GM19035 (cell line): ENCODE results near the gene TEAD4.

Experiments used
- ATAC-seq: cut with Tn5 transposase; IDR thresholded peaks from one replicate; pipeline ENCODE4 v1.9.1; 2021; ENCODE audit not compliant: unreplicated experiment

The TEAD4 gene

DNA sequence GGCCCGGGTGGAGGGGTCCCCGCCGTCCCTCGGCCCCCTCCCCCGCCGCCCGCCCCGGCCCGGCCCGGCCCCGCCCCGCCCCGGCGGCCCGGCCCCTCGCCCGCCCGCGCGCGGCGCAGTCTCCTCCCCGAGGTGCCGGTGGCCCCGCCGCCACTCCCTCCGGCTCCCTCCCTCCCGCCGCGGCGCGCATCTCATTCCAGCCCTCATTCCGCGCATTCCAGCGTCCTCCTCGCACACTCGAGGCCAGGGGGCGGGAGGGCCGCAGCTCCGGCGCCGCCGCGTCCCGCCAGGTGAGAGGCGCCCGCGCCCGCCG is at the start of gene TEAD4:
Gene TEAD4, plus strand, starts transcription at position 206 of the 313 bp plus-strand sequence.
- no peak for ATAC-seq

DNA sequence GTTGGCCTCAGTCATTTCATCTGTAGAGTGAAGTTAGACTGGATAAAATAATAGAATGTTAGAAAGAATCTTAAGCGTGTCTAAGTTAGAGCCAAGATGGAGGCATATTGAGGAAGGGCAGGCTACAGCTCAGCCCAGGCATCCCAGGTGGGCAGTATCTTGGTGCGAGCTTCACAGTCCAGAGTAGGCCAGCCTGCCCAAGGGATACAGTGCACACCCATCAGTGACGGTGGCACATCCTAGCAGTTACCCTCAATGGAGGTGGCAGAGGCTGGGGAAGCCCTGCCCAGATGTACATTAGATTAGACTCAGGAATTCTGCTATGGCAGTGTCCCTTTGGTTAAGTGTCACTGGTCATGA is 47.0 kb upstream of the TEAD4 start:
- no peak for ATAC-seq

DNA sequence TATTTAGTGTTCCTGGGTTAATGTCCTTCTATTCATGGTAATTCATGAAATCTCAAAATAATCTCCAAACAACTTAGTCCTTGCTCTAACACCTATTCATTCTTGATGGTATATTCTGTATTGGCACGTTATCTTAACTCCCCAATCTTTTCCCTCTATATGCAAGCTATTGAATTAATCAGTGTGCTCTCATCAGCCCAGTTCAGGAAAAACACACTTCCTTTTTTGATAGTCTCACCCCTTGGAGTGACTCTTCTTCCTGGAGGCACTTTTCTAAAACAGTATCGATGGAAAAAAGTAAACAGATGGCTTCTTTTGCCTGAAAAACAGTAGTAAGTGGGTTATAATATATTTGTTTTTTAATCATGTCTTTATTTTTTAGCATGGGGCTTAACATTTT is 39.9 kb upstream of the TEAD4 start:
- ATAC-seq = no peak

DNA sequence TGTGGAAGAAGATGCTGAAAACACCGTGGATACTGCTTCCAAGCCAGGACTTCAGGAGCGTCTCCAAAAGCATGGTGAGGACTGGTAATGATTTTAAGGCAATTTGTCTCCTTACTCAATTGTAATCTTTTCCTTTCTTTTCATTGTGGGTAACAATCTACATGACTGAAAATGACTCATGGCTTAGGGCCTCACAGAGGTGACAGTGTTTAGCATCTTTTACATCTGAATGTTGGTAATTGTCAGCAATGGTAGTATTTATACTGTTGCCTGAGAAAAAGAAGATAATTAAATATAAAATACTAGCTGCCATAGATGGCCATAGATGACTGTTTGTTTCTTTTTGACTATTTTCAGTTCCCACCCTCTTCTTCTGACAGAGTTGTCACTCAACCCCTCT is 36.9 kb upstream of the TEAD4 start:
- ATAC-seq = no peak

DNA sequence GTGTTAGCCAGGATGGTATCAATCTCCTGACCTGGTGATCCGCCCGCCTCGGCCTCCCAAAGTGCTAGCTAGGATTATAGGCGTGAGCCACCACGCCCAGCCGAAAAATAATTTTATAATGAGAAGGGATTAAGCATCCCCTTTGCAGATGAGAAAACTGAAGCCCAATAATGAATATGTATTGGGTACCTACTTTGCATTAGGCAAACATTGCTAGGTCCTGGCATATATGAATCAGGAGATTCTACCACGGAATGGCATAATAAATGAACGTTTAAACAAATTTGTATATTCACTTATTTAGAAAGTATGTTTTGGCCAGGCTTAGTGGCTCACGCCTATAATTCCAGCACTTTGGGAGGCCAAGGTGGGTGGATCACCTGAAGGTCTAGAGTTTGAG is 36.1 kb upstream of the TEAD4 start:
- no peak for ATAC-seq

DNA sequence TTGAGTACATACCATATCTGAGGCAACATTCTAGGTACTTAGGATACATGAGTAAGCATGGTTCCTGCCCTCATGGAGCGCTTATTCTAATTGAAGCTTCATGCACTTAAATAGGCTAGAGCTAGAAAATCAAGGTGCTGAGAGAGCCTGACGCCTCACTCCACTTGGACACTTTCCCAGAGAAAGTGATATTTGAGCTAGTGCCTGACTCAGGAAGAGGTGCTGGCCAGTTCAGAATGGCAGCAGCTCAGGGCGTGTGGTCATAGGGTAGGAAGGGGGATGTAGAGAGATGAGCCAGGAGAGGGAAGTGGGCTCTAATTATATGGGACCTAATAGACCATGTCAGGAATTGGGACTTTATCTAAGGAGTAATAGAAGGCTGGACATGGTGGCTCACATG is 35.2 kb upstream of the TEAD4 start:
- ATAC-seq = no peak

DNA sequence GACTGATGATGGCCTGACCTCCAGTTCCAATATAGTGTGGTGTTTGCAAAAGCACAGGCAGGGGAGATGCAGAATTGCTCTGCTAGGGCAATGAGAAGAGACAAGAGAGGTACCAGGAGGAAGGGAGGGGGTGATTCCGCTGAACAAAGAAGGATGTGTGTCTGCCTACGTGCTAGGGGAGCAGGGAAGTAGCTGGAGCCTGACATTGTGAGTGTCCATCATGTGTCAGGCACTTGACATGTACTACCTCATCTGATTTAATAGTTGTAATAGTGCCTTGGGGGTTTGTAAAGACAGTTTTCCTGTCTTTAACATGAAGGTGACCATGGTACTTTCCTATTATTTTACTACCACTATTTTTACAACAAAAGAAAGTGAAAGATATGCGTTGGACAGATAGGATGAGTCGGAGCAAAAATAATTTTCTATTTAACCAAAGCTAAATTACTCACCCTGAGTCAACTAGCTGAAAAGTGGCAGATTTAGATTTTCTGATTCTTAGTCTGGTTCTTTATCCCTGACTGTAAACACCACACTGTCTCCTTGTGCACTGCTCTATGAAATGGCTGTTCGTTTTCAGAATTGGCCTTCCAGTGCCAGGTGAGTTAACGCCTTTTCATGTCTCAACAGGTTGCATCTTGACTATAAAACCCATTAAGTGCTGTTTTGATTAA is 33.7 kb upstream of the TEAD4 start:
- no peak for ATAC-seq

DNA sequence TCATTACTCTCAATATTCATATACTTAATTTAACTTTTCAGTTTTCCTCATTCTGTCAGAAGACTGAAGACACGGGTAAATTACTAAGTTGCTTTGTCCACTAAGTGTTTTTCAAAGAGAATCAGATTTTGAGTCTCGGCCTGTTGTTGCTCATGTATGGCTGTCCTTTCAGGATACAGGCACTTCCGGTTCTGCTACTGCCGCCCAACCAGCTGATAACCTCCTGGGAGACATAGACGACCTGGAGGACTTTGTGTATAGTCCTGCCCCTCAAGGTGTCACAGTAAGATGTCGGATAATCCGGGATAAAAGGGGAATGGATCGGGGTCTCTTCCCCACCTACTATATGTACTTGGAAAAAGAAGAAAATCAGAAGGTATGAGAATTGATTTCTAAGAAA is 28.3 kb upstream of the TEAD4 start:
- ATAC-seq = no peak

DNA sequence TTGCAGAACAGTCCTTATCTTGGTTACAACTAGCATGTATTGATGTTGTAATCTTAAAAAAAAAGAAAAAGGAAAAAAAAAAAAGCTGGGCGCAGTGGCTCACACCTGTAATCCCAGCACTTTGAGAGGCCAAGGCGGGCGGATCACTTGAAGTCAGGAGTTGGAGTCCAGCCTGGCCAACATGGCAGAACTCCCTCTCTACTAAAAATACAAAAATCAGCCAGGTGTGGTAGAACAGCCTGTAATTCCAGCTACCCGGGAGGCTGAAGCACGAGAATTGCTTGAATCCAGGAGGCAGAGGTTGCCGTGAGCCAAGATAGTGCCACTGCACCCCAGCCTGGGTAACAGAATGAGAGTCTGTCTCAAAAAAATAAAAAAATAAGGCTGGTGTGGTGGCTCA is 25.6 kb upstream of the TEAD4 start:
- ATAC-seq = no peak

DNA sequence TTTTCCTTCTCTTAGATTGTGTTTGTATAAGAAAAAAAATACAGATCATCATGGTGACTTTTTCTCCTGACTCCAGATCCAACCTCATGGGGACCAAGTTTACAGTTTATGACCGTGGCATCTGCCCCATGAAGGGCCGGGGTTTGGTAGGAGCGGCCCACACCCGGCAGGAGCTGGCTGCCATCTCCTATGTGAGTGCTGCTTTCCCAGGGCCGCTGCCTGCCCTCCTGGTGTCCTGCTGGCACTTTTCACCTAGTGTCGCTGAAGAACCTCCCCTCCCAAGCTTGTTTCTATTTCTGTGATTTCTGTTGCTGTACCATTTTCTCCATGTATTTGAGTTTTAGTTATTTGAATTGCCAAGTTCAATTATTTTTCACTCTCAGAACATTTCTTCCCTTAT is 24.8 kb upstream of the TEAD4 start:
- no peak for ATAC-seq

DNA sequence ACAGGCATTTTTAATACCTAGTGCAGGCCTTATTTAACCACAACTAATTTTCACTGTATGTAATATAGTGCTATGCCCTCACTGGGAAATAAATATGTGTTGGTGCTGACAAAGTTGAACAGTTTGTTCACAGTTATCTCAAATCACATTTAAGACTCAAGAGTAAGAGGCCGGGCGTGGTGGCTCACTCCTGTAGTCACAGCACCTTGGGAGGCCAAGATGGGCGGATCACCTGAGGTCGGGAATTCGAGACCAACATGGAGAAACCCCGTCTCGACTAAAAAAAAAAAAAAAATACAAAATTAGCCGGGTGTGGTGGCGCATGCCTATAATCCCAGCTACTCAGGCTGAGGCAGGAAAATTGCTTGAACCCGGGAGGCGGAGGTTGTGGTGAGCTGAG is 22.9 kb upstream of the TEAD4 start:
- ATAC-seq = no peak

DNA sequence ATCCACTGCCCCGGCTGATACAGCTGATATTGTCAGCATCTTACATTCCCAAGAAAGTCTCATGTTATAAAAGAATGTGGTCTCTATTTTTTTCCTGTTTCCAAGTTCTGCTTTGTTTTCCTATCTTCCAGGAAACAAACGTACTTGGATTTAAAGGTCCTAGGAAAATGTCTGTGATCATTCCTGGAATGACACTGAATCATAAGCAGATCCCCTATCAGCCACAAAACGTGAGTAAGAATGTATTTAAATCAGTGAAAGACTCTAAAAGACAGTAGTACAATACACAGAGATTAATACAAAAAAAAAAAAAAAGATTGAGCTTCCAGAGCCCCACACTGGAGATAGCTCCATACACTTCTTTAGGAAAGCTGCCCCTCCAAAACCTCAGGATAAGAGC is 21.7 kb upstream of the TEAD4 start:
- ATAC-seq = no peak

DNA sequence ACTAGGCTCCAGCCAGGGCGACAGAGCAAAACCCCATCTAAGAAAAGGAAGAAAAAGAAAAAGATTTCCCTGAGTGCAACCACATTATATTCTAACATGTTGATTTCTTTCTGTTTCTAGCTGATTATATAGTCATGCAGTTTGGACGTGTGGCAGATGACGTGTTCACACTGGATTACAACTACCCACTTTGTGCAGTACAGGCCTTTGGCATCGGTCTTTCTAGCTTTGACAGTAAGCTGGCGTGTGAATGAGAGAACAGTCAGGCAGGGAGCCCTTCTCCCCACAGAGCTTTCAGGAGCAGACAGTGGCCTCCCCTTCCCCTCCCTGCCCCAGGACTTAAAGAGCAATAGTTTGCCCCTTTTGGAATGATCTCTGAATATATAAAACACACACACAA is 20.0 kb upstream of the TEAD4 start:
- no peak for ATAC-seq

DNA sequence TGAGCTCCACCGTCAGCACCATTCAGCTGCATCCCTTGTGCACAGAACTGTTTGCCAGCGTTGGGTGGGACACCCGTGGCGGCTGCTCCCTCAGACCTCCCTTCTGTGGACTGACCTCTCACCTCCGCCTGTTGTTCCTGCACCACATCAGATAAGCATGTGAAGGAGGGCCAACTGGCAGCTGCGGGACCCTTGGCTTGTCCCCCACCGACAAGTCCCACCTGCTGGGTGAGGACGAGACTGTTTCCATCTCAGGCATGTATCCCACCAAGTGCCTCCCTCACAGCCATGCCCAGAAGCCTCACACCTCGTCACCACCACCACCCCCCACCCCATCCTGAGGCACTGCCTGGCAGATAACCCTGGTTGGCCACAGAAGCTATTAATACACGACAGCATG is 18.6 kb upstream of the TEAD4 start:
- ATAC-seq = no peak

DNA sequence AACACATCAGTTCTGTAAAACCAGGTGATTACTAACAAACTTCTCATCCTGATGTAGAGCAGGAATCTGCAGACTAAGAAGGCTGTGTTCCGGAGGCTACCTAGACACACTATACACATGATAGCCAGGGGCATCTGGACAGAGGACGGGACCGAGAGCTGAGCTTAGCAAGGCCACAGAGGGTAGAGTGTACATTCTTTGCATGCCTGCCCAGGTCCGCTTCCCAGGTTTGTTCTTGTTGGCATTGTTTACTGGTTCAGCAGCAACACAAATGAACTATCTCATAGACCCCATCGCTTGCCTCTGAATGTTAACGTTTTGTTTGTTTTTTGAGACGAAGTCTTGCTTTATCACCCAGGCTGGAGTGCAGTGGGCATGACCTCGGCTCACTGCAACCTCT is 17.7 kb upstream of the TEAD4 start:
- ATAC-seq = no peak

DNA sequence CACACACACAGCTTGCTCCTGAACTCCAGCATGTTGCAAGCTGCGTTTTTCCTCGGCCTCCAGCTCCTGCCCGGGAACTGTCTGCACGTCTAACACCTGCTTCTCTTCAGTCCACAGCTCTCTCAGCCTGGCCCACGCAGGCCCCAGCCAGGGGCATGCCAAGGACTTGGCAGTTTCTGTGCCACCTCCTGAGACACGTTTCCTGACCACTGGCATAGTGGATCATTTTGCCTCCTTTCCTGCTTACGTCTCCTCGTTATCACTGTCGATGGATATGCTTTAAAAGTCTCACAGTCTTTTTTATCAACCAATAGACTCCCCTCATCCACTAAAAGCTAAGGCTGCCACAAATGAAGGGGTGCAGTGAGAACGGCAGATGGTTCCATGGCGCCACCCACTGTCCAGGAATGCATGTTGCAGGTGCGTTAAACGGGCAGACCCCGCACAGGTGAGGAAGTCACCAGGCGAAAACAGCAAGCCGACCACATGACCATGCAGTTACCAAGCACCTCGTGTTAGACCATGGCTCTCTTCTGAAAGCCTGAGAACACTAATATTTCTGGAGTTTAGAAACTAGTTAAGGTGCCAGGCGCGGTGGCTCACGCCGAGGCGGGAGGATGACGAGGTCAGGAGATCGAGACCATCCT is 14.7 kb upstream of the TEAD4 start:
- ATAC-seq = no peak

DNA sequence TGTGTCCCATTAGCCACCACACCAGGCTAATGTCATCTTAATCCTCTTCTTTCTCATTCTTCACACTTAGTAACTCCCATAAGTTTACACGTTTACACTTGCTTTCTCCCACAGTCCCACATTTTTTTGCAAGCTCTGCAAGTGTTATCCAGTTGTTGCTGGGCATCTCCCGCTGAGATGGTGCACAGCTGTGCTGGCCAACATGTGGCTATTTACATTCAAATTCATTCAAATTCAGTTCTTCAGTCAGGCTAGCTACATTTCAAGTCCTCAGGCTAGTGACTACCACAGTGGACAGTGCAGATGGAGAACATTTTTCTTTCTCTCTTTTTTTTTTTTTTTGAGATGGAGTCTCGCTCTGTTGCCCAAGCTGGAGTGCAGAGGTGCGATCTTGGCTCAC is 9.8 kb upstream of the TEAD4 start:
- no peak for ATAC-seq

DNA sequence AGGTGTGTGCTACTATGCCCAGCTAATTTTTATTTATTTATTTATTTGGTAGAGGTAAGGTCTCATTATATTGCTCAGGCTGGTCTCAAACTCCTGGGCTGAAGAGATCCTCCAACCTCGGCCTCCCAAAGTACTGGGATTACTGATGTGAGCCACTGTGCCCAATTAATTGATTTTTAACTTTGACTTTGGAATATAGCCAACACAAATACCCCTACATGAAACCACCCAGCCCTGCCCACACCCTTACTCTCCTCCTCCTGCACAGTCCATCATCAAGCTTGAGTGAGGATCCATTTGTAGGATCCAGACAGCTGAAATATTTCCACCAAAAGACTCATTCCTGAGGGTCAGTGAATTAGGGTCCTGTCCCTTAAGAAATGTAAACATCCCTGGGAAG is 3.3 kb upstream of the TEAD4 start:
- ATAC-seq = no peak

DNA sequence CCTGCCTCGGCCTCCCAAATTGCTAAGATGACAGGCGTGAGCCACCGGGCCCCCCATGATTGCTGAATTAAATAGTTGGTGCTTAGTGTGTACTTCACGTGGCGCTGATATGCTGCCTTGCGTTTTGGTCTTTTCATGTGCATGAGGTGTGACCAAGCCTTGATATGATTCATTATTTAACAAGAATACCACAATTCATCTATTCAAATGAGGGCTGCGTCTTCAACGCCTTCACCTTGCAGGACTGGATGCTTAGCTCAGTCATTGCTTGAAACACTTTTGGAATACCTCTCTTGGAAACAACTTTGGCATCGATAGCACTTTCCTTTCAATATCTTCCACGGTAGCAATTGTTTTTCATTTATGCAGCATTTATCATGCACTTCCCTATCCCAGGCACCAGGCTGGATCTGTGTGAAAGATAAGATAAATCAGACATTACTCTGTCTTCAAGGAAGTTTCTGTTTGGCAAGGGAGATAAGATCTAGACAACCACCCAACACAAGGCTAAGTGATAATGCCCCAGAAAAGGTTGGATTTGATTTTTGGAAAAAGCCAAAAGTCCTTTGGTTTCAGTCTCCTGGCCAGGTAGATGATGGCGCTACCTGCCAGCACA is 1.3 kb upstream of the TEAD4 start:
- ATAC-seq = no peak

DNA sequence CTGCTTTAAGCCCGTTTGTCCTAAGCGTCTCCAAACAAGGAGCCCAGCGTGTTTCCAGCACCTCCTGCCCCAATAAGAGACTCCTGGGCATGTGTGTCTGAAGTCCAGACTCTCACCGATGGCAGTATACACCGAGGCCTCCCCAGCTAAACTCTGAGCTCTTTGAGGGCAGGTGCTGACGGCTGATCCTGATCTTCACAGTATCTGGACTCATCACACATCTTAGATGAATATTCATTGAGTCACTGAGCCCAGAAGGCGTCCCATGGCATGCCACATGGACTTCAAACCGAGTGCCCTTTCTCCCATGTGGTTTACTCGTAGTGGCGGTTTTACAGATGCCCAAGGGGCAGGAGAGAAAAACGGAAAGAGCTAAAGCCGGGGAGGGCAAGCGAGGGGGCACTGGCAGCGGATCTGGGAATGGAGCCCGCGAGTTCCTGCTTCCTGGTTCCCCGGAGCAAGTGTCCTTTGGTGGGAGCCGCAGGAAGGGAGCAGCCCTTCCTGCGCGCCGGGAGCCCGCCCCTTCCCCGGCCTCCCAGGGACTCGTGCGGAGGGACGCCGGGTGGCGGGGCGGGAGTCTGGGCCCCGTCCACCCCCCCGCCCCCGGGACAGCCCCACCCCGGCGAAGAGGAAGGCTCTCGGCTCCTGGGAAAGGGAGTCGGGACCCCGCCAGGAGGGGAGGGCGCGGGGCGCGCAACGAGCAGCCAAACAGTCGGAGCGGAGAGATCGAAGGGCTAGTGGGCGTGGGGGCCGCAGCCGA is 585 bp upstream of the TEAD4 start:
- ATAC-seq = no peak

DNA sequence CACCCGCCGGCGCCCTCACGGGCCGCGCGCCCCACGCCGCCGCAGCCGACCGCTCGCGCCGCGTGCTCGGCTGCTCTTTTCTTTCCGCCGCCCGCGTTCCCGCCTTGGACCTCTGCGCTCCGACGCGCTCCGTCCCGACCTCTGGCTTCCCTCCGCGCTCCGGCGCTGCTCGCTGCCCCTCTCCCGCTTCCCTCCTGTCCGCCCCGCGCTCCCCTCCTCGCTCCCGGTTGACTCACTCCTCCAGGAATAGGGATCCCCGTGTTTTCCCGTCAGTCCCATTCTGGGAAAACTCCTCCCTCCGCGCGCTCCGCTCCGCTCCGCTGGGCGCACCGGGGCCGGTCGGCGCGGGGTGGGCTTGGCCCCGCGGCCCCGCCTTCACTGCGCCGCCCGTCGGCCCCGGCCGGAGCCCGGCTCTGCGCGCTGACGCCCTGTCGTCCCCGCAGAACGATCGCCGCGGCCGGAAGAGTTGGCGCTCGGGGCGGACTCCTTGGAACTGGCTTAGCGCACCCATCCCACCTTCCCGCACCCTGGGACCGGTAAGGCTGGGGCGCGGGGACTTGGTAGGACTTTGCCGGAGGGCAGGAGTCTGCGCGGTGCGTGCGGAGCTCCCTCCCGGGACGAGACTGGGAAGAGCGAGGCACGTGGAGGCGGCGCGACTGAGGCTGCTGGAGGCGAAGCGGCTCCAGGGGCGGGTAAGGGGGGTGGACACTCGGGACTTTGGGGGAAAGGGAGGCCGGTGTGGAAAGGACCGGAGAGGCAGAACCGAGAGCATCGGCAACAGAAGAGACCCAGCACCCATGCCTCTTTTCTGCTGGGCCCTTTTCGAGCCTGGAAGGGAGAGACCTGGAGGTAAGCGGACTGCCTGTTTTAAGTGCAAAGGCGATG is 550 bp downstream of the TEAD4 start:
- ATAC-seq = no peak
